Endodermal cell (in vitro differentiated cells): Measurements from ENCODE around the gene ADAMTS7. TPM values are rescaled to one million over a fixed set of nuclear protein-coding genes. Genes with fewer than 3 reads are reported as not detected.
"Not testable (repeated sequence)": the region's sequence is repeated elsewhere in the genome, so short reads cannot be mapped to it uniquely, and the experiment has no call there.

Experiments
- DNase-seq: peaks from one replicate; pipeline ENCODE4 v3.0.0-alpha.2; 2017
- H3K27ac ChIP-seq: 2 replicates; pipeline ENCODE4 v1.5.1; 2013; ENCODE audit warnings: mild to moderate bottlenecking, low read depth, low read length, moderate library complexity
- H3K27me3 ChIP-seq: 2 replicates; pipeline ENCODE4 v1.6.1; 2013; ENCODE audit warnings: mild to moderate bottlenecking, low read length, moderate library complexity; ENCODE audit not compliant: insufficient read depth, control insufficient read depth, poor library complexity, severe bottlenecking
- H3K36me3 ChIP-seq: 2 replicates; pipeline ENCODE4 v1.7.0; 2013; ENCODE audit warnings: mild to moderate bottlenecking, low read length, moderate library complexity; ENCODE audit not compliant: control insufficient read depth, insufficient read depth
- H3K4me1 ChIP-seq: one replicate; pipeline ENCODE4 v1.7.0; 2013; ENCODE audit warnings: low read length; ENCODE audit not compliant: control insufficient read depth, insufficient read depth
- H3K4me3 ChIP-seq: 2 replicates; pipeline ENCODE4 v1.5.1; 2013; ENCODE audit warnings: mild to moderate bottlenecking, low read length, moderate library complexity
- H3K9ac ChIP-seq: 2 replicates; pipeline ENCODE4 v1.6.1; 2013; ENCODE audit warnings: mild to moderate bottlenecking, low read length, moderate library complexity; ENCODE audit not compliant: poor library complexity, severe bottlenecking; ENCODE audit errors: extremely low read depth
- H3K9me3 ChIP-seq: 2 replicates; pipeline ENCODE4 v1.6.1; 2013; ENCODE audit warnings: mild to moderate bottlenecking, low read length, moderate library complexity; ENCODE audit not compliant: control insufficient read depth
- H3K27ac Mint-ChIP-seq: 2 replicates; pipeline ENCODE4 v1.8.0; 2020; ENCODE audit warnings: mixed read lengths
- H3K27me3 Mint-ChIP-seq: 2 replicates; pipeline ENCODE4 v1.8.0; 2021; ENCODE audit warnings: mild to moderate bottlenecking, mixed read lengths; ENCODE audit not compliant: insufficient read depth
- H3K36me3 Mint-ChIP-seq: 2 replicates; pipeline ENCODE4 v1.8.0; 2020; ENCODE audit warnings: low read depth, mixed read lengths
- H3K4me1 Mint-ChIP-seq: 2 replicates; pipeline ENCODE4 v1.8.0; 2020; ENCODE audit warnings: mixed read lengths
- H3K4me3 Mint-ChIP-seq: 2 replicates; pipeline ENCODE4 v1.8.0; 2020; ENCODE audit warnings: mild to moderate bottlenecking, moderate library complexity, mixed read lengths
- H3K9me3 Mint-ChIP-seq: 2 replicates; pipeline ENCODE4 v1.8.0; 2020; ENCODE audit warnings: mild to moderate bottlenecking, mixed read lengths
- WGBS, 2 experiments: methylation state at CpG; one replicate each; pipeline versions ENCODE4 v1.1.5 to v1.1.7; 2013; ENCODE audit warnings: missing lambda C conversion rate in 2 of 2, mixed read lengths in 1 of 2; ENCODE audit not compliant: insufficient coverage in 1 of 2, insufficient read length in 1 of 2; 5-methylcytosine and 5-hydroxymethylcytosine counted together
- total RNA-seq, 2 donors: library from RNA; stranded (reverse); fragmentation: NEBNext Ultra II Directional in 1 of 2; extraction: Animal tissue kit (Norgen Biotek cat#: 25700) in 1 of 2; gene quantifications; 2 replicates in 1 of 2; 3 replicates in 1 of 2; pipeline ENCODE4 v1.2.1, GENCODE V29; 2021
- TF ChIP-seq, protein P1 (sequence below): fragments of 200-600 bp; sonication (generic); conservative IDR thresholded peaks from 2 replicates; pipeline ENCODE4 v1.5.0; 2021; ENCODE audit warnings: antibody characterized with exemption, mild to moderate bottlenecking

The ADAMTS7 gene
- total RNA-seq, 2 donors from 2014 or later: 55.8 to 67.1 TPM

DNA sequence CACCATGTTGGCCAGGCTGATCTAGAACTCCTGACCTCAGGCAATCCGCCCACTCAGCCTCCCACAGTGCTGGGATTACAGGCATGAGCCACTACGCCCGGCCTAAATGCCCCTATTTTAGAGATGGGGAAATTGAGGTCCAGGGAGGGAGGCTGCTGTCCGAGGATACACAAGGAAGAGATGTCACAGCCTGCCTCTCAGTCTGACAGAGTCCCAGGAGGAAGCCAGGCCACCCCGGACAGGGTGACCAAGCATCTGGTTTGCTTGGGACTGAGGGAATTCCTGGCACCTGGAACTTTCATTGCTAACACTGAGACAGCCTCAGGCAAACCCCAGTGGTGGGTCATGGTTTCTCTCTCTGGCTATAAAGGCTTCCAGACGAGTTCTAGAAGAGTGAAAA is 30.6 kb upstream of the ADAMTS7 start:
- Histone ChIP-seq H3K4me1 (no peaks in the 10 kb centered on the region), H3K27ac (no peak overlapping the region), H3K9ac (no peak overlapping the region), H3K9me3 (no peaks in the 10 kb centered on the region), H3K27me3 (no peaks in the 10 kb centered on the region), H3K36me3 (no peaks in the 10 kb centered on the region), H3K4me3 (no peak overlapping the region)
- Mint-ChIP-seq H3K36me3 (no peaks in the 10 kb centered on the region), H3K9me3 (no peaks in the 10 kb centered on the region), H3K4me3 (no peak overlapping the region), H3K27ac (no peak overlapping the region), H3K4me1 (no peaks in the 10 kb centered on the region), H3K27me3 (no peaks in the 10 kb centered on the region)
- WGBS, 2 experiments: 81 to 85% methylated on average over 5 to 6 of the region's 6 CpGs
- TF ChIP-seq, protein P1, sequence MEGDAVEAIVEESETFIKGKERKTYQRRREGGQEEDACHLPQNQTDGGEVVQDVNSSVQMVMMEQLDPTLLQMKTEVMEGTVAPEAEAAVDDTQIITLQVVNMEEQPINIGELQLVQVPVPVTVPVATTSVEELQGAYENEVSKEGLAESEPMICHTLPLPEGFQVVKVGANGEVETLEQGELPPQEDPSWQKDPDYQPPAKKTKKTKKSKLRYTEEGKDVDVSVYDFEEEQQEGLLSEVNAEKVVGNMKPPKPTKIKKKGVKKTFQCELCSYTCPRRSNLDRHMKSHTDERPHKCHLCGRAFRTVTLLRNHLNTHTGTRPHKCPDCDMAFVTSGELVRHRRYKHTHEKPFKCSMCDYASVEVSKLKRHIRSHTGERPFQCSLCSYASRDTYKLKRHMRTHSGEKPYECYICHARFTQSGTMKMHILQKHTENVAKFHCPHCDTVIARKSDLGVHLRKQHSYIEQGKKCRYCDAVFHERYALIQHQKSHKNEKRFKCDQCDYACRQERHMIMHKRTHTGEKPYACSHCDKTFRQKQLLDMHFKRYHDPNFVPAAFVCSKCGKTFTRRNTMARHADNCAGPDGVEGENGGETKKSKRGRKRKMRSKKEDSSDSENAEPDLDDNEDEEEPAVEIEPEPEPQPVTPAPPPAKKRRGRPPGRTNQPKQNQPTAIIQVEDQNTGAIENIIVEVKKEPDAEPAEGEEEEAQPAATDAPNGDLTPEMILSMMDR: no peak
- DNase-seq: no peak

DNA sequence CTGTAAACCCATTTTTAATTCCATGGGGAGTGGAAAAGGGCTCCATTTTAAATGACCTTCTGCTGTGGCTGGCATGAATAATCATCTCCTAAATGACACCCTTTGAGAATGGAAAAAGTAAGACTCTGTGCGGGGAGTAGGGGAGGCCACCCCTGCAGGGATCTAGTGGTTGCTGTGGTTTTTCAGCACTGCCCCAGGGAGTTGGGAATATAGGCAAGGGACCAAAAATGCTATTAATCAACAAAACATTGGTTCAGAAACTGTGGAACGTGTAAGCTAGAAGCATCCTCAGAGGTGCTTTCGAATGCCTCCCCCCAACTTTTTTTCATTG is 30.1 kb upstream of the ADAMTS7 start:
- Mint-ChIP-seq H3K9me3 (no peaks in the 10 kb centered on the region), H3K27me3 (no peaks in the 10 kb centered on the region), H3K4me3 (no peak overlapping the region), H3K36me3 (no peaks in the 10 kb centered on the region), H3K27ac (no peak overlapping the region), H3K4me1 (no peaks in the 10 kb centered on the region)
- H3K36me3 ChIP-seq: no peaks in the 10 kb centered on the region
- H3K27ac ChIP-seq: no peak overlapping the region
- no peaks in the 10 kb centered on the region for H3K9me3 ChIP-seq
- H3K27me3 ChIP-seq: no peaks in the 10 kb centered on the region
- DNase-seq: no peak
- no peak overlapping the region for H3K9ac ChIP-seq
- H3K4me3 ChIP-seq: no peak overlapping the region
- no peaks in the 10 kb centered on the region for H3K4me1 ChIP-seq
- WGBS, 2 experiments: 75 to 100% methylated on average over 2 to 3 of the region's 3 CpGs
- TF ChIP-seq, protein P1: no peak

DNA sequence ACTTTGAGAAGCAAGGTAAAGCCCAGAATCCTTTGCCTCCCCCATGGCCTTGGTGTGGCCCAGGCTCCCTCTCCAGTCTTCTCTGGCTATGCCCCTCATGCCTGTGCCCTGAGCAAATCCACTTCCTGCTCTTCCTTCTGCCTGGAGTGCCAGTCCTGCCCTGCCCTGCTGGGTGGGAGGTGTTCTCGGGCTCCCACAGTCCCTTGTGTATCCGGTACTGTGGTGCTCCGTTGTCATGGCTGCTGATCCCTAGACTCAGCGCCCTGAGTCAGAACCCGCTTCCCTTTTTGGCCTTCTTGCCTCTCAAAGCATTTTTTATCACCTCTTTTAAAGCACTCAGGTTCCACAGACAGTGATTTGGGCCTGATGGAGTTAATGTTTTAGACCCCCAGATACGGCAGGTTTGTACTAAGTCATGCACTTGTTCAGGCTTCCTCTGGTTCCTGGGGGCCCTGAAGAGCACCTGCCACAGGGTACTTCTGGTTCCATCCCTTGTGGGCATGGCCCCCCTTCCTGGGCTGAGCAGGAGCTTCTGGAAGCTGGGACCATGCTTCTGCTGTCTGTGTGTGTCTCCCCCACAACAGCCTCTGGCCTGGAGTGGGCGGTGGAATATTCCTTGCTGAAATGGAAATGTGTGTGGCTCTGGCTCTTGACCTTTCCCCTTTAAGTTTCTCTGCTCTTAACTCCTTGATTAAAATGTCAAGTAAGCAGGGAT is 29.6 kb upstream of the ADAMTS7 start:
- H3K36me3 Mint-ChIP-seq: no peaks in the 10 kb centered on the region
- H3K27ac Mint-ChIP-seq: no peak overlapping the region
- Histone ChIP-seq H3K4me3 (no peak overlapping the region), H3K4me1 (no peaks in the 10 kb centered on the region), H3K27me3 (no peaks in the 10 kb centered on the region), H3K9me3 (no peaks in the 10 kb centered on the region), H3K9ac (no peak overlapping the region), H3K27ac (peak overlapping the region; percentile 24), H3K36me3 (no peaks in the 10 kb centered on the region)
- H3K4me1 Mint-ChIP-seq: no peaks in the 10 kb centered on the region
- H3K27me3 Mint-ChIP-seq: no peaks in the 10 kb centered on the region
- TF ChIP-seq, protein P1: no peak
- no peak for DNase-seq
- 82 to 91% methylated on average over 6 to 7 of the region's 7 CpGs for WGBS, 2 experiments
- H3K4me3 Mint-ChIP-seq: no peak overlapping the region
- no peaks in the 10 kb centered on the region for H3K9me3 Mint-ChIP-seq

DNA sequence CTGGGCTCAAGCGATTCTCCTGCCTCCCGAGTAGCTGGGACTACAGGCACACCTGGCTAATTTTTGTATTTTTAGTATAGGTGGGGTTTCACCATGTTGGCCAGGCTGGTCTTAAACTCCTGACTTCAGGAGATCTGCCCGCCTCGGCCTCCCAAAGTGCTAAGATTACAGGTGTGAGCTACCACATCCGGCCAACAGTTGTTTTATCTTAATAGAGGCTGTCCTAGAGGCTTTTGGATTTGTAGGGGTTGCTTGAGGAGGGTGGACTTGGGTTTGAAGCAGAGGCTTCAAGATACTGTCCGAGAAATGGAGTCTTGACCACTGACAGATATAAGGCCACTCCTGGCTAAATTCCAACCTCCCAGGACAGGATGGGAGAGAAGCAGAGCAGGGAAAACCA is 27.9 kb upstream of the ADAMTS7 start:
- 88 to 100% methylated on average over 1 to 6 of the region's 6 CpGs for WGBS, 2 experiments
- not testable (repeated sequence) for H3K4me1 ChIP-seq, H3K36me3 Mint-ChIP-seq, H3K9me3 ChIP-seq, H3K9me3 Mint-ChIP-seq, H3K27ac ChIP-seq, H3K4me3 Mint-ChIP-seq, H3K27me3 Mint-ChIP-seq, H3K36me3 ChIP-seq, DNase-seq, H3K9ac ChIP-seq, H3K4me3 ChIP-seq, H3K27me3 ChIP-seq, H3K4me1 Mint-ChIP-seq, H3K27ac Mint-ChIP-seq
